Choroid plexus epithelial cell (primary cell): ENCODE results near the gene ACKR3.

Experiments
- DNase-seq: peaks from one replicate; pipeline ENCODE4 v3.0.0-alpha.2; 2010; ENCODE audit warnings: low read depth
- H3K4me3 ChIP-seq: 2 replicates; pipeline ENCODE4 v1.5.1; 2011; ENCODE audit warnings: low read depth, mild to moderate bottlenecking, control low read depth, low read length, moderate library complexity
- TF ChIP-seq, protein P1 (sequence below): conservative IDR thresholded peaks from 2 replicates; pipeline ENCODE4 v1.5.1; 2011; ENCODE audit warnings: low read depth, mild to moderate bottlenecking, control low read depth, inconsistent platforms, low read length, moderate library complexity

Gene ACKR3

GRCh38 chr2:236582968-236583367, 13.3 kb downstream of the ACKR3 start:
- H3K4me3 ChIP-seq: no peak overlapping the region
- no peak for DNase-seq
- TF ChIP-seq, protein P1, sequence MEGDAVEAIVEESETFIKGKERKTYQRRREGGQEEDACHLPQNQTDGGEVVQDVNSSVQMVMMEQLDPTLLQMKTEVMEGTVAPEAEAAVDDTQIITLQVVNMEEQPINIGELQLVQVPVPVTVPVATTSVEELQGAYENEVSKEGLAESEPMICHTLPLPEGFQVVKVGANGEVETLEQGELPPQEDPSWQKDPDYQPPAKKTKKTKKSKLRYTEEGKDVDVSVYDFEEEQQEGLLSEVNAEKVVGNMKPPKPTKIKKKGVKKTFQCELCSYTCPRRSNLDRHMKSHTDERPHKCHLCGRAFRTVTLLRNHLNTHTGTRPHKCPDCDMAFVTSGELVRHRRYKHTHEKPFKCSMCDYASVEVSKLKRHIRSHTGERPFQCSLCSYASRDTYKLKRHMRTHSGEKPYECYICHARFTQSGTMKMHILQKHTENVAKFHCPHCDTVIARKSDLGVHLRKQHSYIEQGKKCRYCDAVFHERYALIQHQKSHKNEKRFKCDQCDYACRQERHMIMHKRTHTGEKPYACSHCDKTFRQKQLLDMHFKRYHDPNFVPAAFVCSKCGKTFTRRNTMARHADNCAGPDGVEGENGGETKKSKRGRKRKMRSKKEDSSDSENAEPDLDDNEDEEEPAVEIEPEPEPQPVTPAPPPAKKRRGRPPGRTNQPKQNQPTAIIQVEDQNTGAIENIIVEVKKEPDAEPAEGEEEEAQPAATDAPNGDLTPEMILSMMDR: no peak

GRCh38 chr2:236583621-236584203, 14.1 kb downstream of the ACKR3 start:
- no peak for DNase-seq
- no peak overlapping the region for H3K4me3 ChIP-seq
- TF ChIP-seq, protein P1: no peak

- no peak overlapping the region for H3K4me3 ChIP-seq
- no peak for DNase-seq
- TF ChIP-seq, protein P1: no peak
Observed at GRCh38 chr2:236584521-236585384, 15.1 kb downstream of the ACKR3 start.

DNA sequence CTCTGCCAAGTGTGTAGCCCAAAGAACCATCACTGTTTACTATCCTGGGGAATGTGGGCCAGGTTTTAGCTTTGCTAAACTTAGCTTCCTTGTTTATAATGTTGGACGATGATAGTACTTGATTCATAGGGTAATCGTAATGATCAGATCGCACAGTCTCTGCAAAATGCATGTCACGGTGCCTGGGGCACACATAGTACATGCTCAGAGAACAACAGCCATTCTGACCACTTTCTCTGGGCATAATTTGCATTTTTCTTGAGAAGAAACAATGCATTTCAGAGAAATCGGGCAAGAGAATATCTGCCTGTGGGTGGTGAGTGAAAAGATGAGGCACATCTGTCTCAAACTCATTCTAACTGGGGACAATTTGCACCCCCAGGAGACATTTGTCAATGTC, 16.3 kb downstream of the ACKR3 start:
- TF ChIP-seq, protein P1: no peak
- no peak overlapping the region for H3K4me3 ChIP-seq
- no peak for DNase-seq

GRCh38 chr2:236587861-236588815, 18.5 kb downstream of the ACKR3 start:
- DNase-seq: no peak
- TF ChIP-seq, protein P1: no peak

DNA sequence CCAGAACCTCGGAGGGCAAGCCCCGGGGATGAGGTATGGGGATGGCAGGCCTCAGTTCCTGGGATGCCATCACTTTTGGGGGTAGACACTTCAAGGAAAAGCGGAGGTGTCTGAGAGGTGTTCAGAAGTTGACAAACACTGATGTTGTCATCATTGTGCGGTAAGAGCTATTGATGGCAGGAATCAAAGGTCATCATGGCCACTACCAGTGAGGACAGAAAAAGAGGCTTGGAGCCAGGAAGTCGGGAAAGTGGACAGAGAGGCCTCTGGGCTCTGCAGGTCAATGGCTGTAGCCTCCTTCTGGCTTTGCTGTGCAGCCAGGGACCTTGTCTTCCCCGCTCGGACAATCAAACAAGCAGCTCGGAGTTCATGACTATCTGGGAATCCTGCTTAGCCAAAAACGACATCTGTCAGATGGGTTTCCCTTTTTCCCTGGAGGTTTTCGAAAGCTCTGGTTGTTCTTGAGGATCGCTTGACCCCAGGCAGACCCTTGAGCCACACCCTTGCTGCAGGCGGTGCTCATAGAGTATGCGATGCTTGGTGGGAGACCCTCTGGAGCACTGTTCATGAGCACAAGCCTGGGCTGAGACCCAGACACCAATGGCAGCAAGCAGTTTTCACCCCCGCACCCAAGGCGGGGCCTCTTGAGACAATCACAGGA, 19.4 kb downstream of the ACKR3 start:
- TF ChIP-seq, protein P1: no peak
- DNase-seq: no peak
- no peak overlapping the region for H3K4me3 ChIP-seq

More at GRCh38 chr2:236587861-236588815, 18.5 kb downstream of the ACKR3 start:
- no peak overlapping the region for H3K4me3 ChIP-seq
